ENCODE measurements around the gene SIDT1. TPM values are rescaled to one million over a fixed set of nuclear protein-coding genes. Genes with fewer than 3 reads are reported as not detected.

The SIDT1 gene
- total RNA-seq, 1 experiment from 2014 or later, result 0.11 TPM

GRCh38 chr3:113545594-113545993 is 13.2 kb downstream of the SIDT1 start:
- DNase-seq (ENCODE audit: low read depth), result no peak

- no peak for DNase-seq (ENCODE audit: low read depth)
Measured at GRCh38 chr3:113546414-113546893, 14.1 kb downstream of the SIDT1 start.

- no peak for DNase-seq (ENCODE audit: low read depth)
Measured at GRCh38 chr3:113548501-113548900, 16.1 kb downstream of the SIDT1 start.

GRCh38 chr3:113551820-113552219 is 19.5 kb downstream of the SIDT1 start:
- DNase-seq (ENCODE audit: low read depth), result no peak

- DNase-seq (ENCODE audit: low read depth), result no peak
Measured at GRCh38 chr3:113552851-113553250, 20.5 kb downstream of the SIDT1 start.

- no peak for DNase-seq (ENCODE audit: low read depth)
Measured at GRCh38 chr3:113555138-113555537, 22.8 kb downstream of the SIDT1 start.

GRCh38 chr3:113556316-113556945 is 24.1 kb downstream of the SIDT1 start:
- DNase-seq (ENCODE audit: low read depth), result no peak

- DNase-seq (ENCODE audit: low read depth), result no peak
Measured at GRCh38 chr3:113556946-113557335, 24.6 kb downstream of the SIDT1 start.

GRCh38 chr3:113557374-113557773 is 25.0 kb downstream of the SIDT1 start:
- peak; percentile 88 for DNase-seq (ENCODE audit: low read depth)

- no peak for DNase-seq (ENCODE audit: low read depth)
Measured at GRCh38 chr3:113559009-113559408, 26.7 kb downstream of the SIDT1 start.

GRCh38 chr3:113560271-113560670 is 27.9 kb downstream of the SIDT1 start:
- DNase-seq (ENCODE audit: low read depth), result no peak

GRCh38 chr3:113560831-113561623 is 28.7 kb downstream of the SIDT1 start:
- no peak for DNase-seq (ENCODE audit: low read depth)

- DNase-seq (ENCODE audit: low read depth), result no peak
Measured at GRCh38 chr3:113565555-113565954, 33.2 kb downstream of the SIDT1 start.

- DNase-seq (ENCODE audit: low read depth), result no peak
Measured at GRCh38 chr3:113570158-113570557, 37.8 kb downstream of the SIDT1 start.

- no peak for DNase-seq (ENCODE audit: low read depth)
Measured at GRCh38 chr3:113571360-113571759, 39.0 kb downstream of the SIDT1 start.

GRCh38 chr3:113573728-113574127 is 41.4 kb downstream of the SIDT1 start:
- DNase-seq (ENCODE audit: low read depth), result no peak

GRCh38 chr3:113574213-113574612 is 41.9 kb downstream of the SIDT1 start:
- no peak for DNase-seq (ENCODE audit: low read depth)

GRCh38 chr3:113575206-113575605 is 42.9 kb downstream of the SIDT1 start:
- DNase-seq (ENCODE audit: low read depth), result no peak

- DNase-seq (ENCODE audit: low read depth), result no peak
Measured at GRCh38 chr3:113585228-113585627, 52.9 kb downstream of the SIDT1 start.

- no peak for DNase-seq (ENCODE audit: low read depth)
Measured at GRCh38 chr3:113585720-113586119, 53.4 kb downstream of the SIDT1 start.

GRCh38 chr3:113588806-113589205 is 56.5 kb downstream of the SIDT1 start:
- DNase-seq (ENCODE audit: low read depth), result no peak

GRCh38 chr3:113589971-113590370 is 57.6 kb downstream of the SIDT1 start:
- DNase-seq (ENCODE audit: low read depth), result no peak

GRCh38 chr3:113590983-113591382 is 58.6 kb downstream of the SIDT1 start:
- no peak for DNase-seq (ENCODE audit: low read depth)

Data from Daoy (cell line).